Fibroblast of gingiva (primary cell): ENCODE data around the gene MRO.
"Not testable (repeated sequence)": the region's sequence is repeated elsewhere in the genome, so short reads cannot be mapped to it uniquely, and the experiment has no call there.

ENCODE experiments used
- DNase-seq: peaks from one replicate; pipeline ENCODE4 v3.0.0-alpha.2; 2011; ENCODE audit warnings: low read depth

Gene MRO

DNA sequence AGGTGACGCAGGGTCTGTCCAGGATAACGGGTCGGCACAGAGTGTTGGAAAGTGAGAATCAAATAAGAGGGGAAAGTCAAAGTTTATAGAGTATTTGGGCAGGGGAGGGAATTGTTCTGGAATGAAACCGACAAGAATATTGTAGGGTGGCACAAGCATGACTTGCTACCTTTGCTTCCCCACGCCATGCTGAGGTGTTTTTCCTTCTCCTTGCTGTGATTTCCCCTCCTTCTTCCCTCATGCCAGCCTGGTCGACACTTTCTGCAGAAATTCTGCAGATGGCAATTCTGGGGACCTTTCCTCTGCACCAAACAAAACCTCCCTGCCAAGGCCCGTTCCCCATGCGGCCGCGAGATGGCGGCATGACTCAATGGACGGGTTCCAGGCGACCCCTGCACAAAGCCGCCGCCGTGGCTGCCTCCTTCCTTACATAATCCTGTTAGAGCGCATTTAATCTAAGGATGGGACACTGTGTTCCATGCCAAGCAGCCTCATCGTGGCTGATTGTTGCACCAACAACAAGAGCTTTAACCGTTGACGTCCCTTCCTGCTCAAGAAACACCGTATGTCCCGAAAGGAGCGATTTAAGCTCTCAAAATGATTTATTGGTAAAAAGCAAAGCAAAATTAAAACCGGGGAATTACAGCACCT, at the start of gene MRO:
Gene MRO, minus strand, starts transcription at position 289 of the 651 bp plus-strand sequence. CDS start 10,616 bp downstream, outside the sequence.
- DNase-seq = peak; percentile 84

DNA sequence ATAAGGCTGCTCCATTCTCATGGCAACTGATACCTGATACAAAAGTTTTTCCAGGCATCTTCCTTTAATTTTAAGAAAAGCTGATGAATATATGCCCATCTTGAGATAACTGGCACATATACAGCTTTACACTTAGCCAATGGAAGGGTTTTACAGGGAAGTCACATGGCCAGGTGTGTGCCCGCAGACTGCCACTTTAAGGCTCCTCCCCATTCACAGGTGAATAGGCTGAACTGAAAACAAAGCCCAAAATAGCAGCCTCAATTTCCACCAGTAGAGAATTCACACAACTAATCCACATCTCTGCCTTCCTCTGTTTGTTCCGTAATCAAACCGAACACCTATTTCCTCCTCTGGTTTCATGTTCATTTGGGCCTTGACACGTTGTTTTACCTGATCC, 49.3 kb upstream of the MRO start:
- no peak for DNase-seq

DNA sequence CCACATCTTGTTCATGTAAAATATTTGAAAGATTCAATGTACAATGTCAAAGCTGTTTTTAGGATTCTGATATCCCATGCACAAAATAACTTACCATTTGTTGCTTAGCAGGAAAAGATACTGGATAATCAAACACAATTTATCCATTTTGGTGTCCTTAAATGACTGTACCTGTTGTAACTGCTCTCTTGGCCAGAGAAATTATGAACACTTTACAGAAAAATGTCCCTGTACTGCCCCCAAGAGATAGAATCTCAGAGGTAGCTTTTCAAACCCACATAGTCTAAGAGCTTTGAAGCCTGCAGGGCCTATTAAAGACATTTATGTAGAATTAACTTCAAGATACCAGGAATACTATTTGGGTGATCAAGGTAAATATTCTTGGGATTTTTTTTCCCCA, 46.9 kb upstream of the MRO start:
- no peak for DNase-seq

DNA sequence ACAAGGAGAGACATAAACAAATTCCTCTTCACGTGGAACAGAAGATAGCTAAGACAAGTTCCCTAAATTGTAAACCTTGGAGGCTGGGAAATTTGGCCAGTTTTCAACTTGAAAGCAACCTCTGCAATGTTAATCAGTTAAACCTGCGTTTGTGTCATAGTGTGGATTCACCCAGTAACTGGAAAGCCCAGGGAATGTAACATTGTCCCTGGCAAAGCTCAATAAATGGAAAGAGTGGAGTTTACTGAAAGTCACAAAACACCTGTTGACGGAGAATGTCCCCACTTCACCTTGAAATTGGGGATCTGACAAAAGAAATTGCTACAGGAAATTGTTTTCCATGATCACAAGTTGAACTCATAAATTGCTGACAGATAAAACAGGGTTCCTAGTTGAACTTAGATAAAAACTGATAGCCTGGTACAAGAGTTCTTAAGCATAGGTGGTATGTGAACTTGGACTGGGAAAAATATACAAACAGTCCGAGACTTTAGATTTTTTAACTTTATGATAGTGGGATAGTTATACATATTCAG, 44.1 kb upstream of the MRO start:
- DNase-seq = no peak

- no peak for DNase-seq
Observed at GRCh38 chr18:50862401-50862800, 42.6 kb upstream of the MRO start.

DNA sequence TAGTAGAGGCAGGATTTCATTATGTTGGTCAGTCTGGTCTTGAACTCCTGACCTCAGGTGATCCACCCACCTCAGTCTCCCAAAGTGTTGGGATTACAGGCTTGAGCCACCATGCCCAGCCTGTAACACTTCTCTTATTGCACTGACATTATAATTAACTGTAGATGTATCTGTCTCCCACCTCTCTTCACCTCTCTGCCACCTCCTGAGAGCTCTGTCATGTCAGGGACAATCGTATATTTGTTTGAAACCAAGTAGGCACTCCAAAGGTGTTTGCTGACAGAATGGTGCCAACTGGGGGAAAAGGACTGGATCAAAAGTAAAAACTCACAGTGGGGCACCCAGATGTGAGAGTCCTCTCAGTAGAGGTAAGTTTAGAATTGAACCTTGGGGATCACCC, 41.8 kb upstream of the MRO start:
- no peak for DNase-seq

DNA sequence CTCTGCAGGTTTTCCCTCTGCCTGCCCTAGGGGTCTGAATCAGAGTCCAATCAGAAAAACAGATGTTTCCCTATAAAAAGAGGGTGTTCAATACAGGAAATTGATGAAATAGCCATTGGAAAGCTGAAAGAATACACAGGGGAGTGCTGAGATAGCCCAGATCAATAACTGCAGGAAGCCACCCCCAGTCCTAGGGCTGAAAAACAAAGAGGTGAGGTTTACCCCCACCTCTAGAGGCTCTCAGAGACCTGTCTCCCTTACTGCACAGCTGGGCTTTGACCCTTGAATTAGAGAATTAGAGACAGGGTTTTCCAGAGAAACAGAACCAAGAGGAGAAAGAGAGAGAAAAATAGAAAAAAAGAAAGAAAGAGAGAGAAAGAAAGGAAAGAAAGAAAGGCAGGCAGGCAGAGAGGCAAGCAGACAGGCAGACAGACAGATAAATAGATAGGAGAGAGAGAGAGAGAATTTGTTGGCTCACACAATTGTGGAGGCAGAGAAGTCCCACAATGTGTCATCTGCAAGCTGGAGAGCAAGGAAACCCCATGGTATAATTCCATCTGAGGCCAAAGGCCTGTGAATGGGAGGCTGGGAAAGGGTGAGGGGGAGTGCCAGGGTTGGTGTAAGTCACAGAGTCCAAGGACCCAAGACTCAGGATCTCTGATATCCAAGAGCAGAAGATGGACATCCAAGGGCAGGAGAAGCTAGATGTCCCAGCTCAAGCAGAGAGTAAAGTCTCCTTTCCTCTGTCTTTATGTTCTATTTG, 40.2 kb upstream of the MRO start:
- DNase-seq = no peak

GRCh38 chr18:50857694-50858093, 37.9 kb upstream of the MRO start:
- no peak for DNase-seq

GRCh38 chr18:50857166-50857565, 37.4 kb upstream of the MRO start:
- not testable (repeated sequence) for DNase-seq

DNA sequence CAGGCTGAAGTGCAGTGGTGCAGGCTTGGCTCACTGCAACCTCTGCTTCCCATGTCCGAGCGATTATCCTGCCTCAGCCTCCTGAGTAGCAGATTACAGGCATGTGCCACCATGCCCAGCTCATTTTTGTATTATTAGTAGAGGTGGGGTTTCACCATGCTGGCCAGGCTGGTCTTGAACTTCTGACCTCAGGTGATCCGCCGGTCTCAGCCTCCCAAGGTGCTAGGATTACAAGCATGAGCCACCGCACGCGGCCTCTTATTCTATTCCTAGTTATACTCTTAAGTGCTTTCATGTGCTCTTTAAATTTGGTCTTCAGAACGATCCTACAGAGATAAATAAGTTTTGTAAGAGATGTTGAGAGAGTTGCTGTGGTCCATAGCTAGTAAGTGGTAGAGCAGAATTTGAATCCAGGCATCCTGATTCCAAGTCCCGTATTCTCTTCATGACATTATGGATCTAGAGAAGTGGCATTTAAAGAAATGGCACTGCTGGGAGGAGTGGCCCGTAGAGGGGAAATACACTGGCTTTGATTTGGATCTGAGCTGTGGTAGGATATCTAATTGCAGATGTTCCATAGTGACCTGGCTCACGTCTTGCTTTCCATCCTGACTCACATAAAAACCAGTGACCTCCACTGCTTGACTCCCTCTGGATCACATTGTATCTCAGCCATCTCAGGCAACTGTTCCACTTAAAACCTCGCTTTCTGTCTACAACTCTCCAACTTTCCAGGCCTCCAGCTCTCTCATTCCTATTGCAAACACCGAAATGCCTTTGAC, 36.4 kb upstream of the MRO start:
- peak; percentile 22 for DNase-seq

- peak; percentile 9 for DNase-seq
Observed at GRCh38 chr18:50853863-50854271, 34.1 kb upstream of the MRO start.

DNA sequence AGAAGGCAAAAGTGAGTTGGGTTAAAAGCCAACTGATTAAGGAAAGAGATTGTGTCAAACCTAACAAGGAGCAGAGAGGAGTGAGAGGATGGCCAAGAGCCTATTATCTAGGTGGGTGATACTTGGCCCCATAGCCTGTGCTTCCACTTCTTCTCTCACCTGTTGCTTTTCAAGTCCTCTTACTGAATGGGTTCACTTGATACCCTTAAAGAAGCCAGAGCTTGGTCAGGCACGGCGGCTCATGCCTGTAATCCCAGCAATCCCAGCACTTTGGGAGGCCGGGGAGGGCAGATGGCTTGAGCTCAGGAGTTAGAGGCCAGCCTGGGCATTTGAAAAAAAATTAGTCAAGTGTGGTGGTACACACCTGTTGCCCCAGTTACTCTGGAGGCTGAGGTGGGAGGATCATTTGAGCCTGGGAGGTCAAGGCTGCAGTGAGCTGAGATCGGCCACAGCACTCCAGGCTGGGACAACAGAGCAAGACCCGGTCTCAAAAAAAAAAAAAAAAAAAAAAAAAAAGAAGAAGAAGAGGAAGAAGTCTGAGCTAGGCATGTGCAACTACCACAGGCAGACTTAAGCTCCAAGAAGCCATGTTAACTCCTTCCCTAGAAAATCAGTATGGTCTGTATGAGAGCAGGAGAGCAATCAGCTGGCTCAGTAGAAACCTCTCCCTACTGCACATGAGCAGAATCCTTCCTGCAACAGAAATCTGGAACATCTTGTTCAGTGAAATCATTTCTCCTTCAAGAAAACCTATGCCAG, 30.7 kb upstream of the MRO start:
- no peak for DNase-seq

DNA sequence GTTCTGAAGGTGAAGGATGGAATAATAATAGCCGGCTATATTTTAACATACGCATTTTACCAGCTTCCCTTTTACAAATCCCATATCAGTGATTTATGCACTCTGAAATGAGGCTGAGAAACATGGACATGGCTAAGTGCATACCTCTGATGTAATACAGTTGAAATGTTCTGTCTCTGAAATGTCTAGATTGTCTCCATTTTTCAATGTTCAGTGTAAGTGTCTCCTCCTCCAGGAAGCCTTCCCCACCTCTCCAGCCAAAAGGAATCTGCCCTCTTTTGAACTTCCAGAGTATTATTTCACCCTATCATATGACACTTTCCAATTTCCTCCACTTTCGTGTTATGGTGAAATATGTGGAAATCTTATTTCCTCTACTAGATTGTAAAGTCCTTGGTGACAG, 29.6 kb upstream of the MRO start:
- no peak for DNase-seq

- DNase-seq = no peak
Observed at GRCh38 chr18:50848991-50849390, 29.2 kb upstream of the MRO start.

DNA sequence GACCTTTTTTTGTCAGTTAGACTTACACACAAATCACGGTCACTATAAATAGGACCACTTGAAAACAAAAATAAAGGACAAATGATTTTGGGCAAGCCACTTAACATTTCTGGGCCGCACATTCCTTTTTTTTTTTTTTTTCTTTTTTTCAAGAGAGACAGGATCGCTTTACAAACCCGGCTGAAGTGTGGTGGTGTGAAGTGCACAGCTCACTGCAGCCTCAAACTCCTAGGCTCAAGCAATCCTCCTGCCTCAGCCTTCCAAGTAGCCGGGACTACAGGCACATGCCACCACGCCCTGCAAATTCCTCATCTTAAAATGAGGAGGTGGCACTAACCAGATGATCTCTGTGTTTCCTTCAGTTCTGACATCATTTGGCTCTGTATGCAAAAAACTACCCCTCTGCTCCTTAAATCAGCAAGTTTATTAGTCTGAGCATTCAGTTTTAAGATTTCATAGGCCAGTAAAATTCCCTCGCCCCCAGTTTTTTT, 28.3 kb upstream of the MRO start:
- DNase-seq = no peak

DNA sequence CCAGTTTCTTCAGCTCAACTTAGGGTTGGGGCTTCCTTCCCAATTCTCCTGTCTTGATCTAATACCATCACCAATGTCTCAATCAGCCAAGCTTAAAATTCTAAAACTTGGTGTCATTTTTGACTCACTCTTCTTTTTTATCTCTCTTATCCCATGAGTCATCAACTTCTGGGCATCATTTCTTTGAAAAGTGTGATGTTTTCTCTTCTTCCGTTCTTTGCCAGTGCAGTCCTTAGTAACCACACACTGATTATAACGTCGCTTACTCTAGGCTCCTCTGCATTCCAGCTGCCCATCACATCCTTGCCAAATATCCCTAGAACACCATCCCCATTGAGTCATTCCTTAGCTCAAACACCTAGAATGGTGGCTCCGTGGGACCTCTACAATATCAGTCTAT, 27.4 kb upstream of the MRO start:
- no peak for DNase-seq

- no peak for DNase-seq
Observed at GRCh38 chr18:50844960-50845359, 25.1 kb upstream of the MRO start.

- DNase-seq = no peak
Observed at GRCh38 chr18:50844554-50844953, 24.7 kb upstream of the MRO start.

DNA sequence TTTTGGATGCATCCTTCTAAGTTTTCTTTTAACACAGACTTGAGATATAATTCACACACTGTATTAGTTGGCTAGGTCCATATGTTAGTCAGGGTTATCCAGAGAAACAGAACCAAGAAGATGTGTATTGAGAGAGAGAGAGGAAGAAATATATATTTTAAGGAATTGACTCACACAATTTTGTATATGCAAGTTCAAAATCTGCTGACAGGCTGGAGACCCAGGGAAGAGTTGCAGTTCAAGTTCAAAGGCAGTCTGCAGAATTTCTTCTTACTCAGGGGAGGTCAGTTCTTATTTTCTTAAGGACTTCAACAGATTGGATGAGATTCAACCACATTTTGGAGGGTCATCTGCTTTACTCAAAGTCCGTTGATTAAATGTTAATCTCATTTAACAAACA, 23.0 kb upstream of the MRO start:
- DNase-seq = no peak

DNA sequence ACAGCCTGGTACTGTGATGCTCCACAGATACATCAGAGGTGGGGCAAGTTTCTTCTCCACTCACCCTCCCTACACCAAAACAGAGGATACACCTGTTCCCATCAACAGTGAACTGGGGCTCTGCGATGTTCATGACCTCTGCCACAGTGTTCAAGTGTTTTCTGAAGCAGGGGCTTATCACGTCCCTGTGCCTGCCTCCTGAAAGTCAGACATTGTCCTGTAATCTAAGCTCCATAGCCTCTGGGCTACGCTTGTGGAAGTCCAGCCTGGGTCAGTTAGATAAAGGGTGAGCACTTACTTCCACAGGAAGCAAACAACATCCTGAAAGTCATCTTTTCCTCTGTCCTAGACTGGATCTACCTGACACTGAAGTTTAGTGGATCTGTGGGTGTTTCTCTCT, 20.2 kb upstream of the MRO start:
- no peak for DNase-seq

GRCh38 chr18:50839341-50839740, 19.5 kb upstream of the MRO start:
- DNase-seq = no peak

DNA sequence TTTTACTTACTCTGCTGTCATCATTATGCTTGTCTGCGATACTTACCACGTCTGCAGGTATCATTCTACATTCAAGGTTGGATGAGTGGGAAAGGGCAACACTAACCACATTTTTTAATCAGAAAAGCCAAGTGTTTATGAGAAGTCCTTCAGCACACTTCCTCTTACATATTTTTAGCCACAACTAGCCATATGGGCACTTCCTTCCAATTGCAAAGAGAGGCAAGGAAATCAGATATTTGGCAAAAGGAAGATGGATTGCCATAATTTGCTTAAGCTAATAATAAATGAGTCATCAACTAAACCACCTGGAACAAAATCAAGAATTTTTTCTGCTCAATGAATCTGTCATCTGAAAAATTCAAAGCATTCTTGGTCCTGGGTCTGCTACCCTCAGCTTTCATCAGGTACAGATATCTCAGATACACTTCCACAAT, 16.7 kb upstream of the MRO start:
- peak; percentile 76 for DNase-seq
